HepG2 (cell line): ENCODE data around the gene VPS52. TPM values are rescaled to one million over a fixed set of nuclear protein-coding genes. Genes with fewer than 3 reads are reported as not detected.

Experiments used
- BORCS8-MEF2B ChIP-seq: sonication (generic); formaldehyde crosslinking; IDR thresholded peaks from 2 replicates; pipeline ENCODE4 v1.8.0; 2022; ENCODE audit warnings: mild to moderate bottlenecking, missing genetic modification reagents
- ETV6 ChIP-seq: sonication (generic); formaldehyde crosslinking; conservative IDR thresholded peaks from 2 replicates; pipeline ENCODE4 v1.4.0; 2020; ENCODE audit warnings: missing genetic modification reagents
- FOXA1 ChIP-seq, 2 experiments: fragments of 450-650 bp in 1 of 2; sonication (generic) in 1 of 2; formaldehyde crosslinking in 1 of 2; IDR thresholded peaks; 2 replicates each; pipeline versions ENCODE4 v1.4.0 to v1.6.1; 2016 to 2020; ENCODE audit warnings: missing genetic modification reagents in 1 of 2
- GZF1 ChIP-seq: sonication (generic); formaldehyde crosslinking; IDR thresholded peaks from 2 replicates; pipeline ENCODE4 v1.5.1; 2020; ENCODE audit warnings: mild to moderate bottlenecking, missing genetic modification reagents
- HNRNPL ChIP-seq: fragments of 200-400 bp; formaldehyde crosslinking; IDR thresholded peaks from 2 replicates; pipeline ENCODE4 v1.6.1; 2017; ENCODE audit warnings: mild to moderate bottlenecking, low read depth, low read length
- IKZF1 ChIP-seq: fragments of 450-650 bp; IDR thresholded peaks from 2 replicates; pipeline ENCODE4 v1.7.1; 2016
- POLR2A ChIP-seq, 2 experiments: IDR thresholded peaks; 2 replicates each; pipeline ENCODE4 v1.6.1; 2011; ENCODE audit warnings: low read depth in 2 of 2, low read length in 2 of 2, mild to moderate bottlenecking in 1 of 2, moderate library complexity in 1 of 2; ENCODE audit not compliant: insufficient read depth in 1 of 2
- PTBP1 ChIP-seq: fragments of 200-400 bp; formaldehyde crosslinking; IDR thresholded peaks from 2 replicates; pipeline ENCODE4 v1.6.1; 2018; ENCODE audit warnings: low read length, low read depth; ENCODE audit not compliant: poor library complexity, severe bottlenecking
- RARA ChIP-seq: IDR thresholded peaks from 2 replicates; pipeline ENCODE4 v1.6.1; 2016; ENCODE audit warnings: missing genetic modification reagents, missing compliant biosample characterization
- RNF2 ChIP-seq: fragments of 450-650 bp; conservative IDR thresholded peaks from 2 replicates; pipeline ENCODE4 v1.6.1; 2016; ENCODE audit warnings: low read depth
- SMYD3 ChIP-seq: sonication (generic); formaldehyde crosslinking; IDR thresholded peaks from 2 replicates; pipeline ENCODE4 v1.8.1; 2023; ENCODE audit warnings: mild to moderate bottlenecking, missing genetic modification reagents
- TRIM22 ChIP-seq: fragments of 450-650 bp; IDR thresholded peaks from 2 replicates; pipeline ENCODE4 v1.6.1; 2017
- ZC3H13 ChIP-seq: sonication (generic); formaldehyde crosslinking; IDR thresholded peaks from 2 replicates; pipeline ENCODE4 v1.8.1; 2023; ENCODE audit warnings: mild to moderate bottlenecking, missing genetic modification reagents, moderate library complexity
- ZNF121 ChIP-seq: sonication (generic); formaldehyde crosslinking; IDR thresholded peaks from 2 replicates; pipeline ENCODE4 v1.5.0; 2020; ENCODE audit warnings: mild to moderate bottlenecking, missing genetic modification reagents
- ZNF138 ChIP-seq: sonication (generic); formaldehyde crosslinking; IDR thresholded peaks from 2 replicates; pipeline ENCODE4 v1.5.0; 2020; ENCODE audit warnings: mild to moderate bottlenecking, low read depth, missing genetic modification reagents
- ZNF142 ChIP-seq: sonication (generic); formaldehyde crosslinking; IDR thresholded peaks from 2 replicates; pipeline ENCODE4 v1.4.0; 2020; ENCODE audit warnings: missing genetic modification reagents
- ZNF317 ChIP-seq: sonication (generic); formaldehyde crosslinking; IDR thresholded peaks from 2 replicates; pipeline ENCODE4 v1.5.0; 2020; ENCODE audit warnings: mild to moderate bottlenecking, missing genetic modification reagents
- ZNF543 ChIP-seq: sonication (generic); formaldehyde crosslinking; IDR thresholded peaks from 2 replicates; pipeline ENCODE4 v1.4.0; 2020; ENCODE audit warnings: mild to moderate bottlenecking, missing genetic modification reagents
- ZNF639 ChIP-seq: conservative IDR thresholded peaks from 2 replicates; pipeline ENCODE4 v1.6.1; 2018; ENCODE audit warnings: missing genetic modification reagents
- ZNF644 ChIP-seq: IDR thresholded peaks from 2 replicates; pipeline ENCODE4 v1.6.1; 2016; ENCODE audit warnings: low read depth
- ZNF703 ChIP-seq: sonication (generic); formaldehyde crosslinking; IDR thresholded peaks from 2 replicates; pipeline ENCODE4 v1.5.1; 2020; ENCODE audit warnings: missing genetic modification reagents, mild to moderate bottlenecking, moderate library complexity, borderline replicate concordance
- ZNF709 ChIP-seq: sonication (generic); formaldehyde crosslinking; IDR thresholded peaks from 2 replicates; pipeline ENCODE4 v1.5.0; 2020; ENCODE audit warnings: mild to moderate bottlenecking, missing genetic modification reagents
- ZNF75D ChIP-seq: sonication (generic); formaldehyde crosslinking; IDR thresholded peaks from 2 replicates; pipeline ENCODE4 v1.8.1; 2023; ENCODE audit warnings: missing genetic modification reagents, mild to moderate bottlenecking, borderline replicate concordance
- polyA plus RNA-seq, 8 experiments: library from polyadenylated mRNA; depleted of rRNA in 3 of 8; stranded (reverse) in 7 of 8; unstranded in 1 of 8; fragments of >200 nt; fragmentation: Illumina TruSeq in 4 of 8; extraction: Trizol in 4 of 8; gene quantifications; 2 replicates each; pipeline versions ENCODE4 v1.2.1 to v1.2.3, GENCODE V29; 2011 to 2016; ENCODE audit warnings: low read depth in 4 of 8, missing spikeins in 1 of 8, mixed read lengths in 1 of 8; ENCODE audit not compliant: insufficient read depth in 1 of 8
- total RNA-seq, 5 experiments: library from RNA; depleted of rRNA; stranded (reverse); fragments of >200 nt; fragmentation: Illumina TruSeq; extraction: Trizol; gene quantifications; 2 replicates each; pipeline ENCODE4 v1.2.3, GENCODE V29; 2016; ENCODE audit warnings: low read depth in 1 of 5

The VPS52 gene
- total and polyA plus RNA-seq, 2 of the 13 experiments (the other 11 are each of a cell fraction or from before 2014, with no cell fraction given) = 48.9 to 85.5 TPM

GRCh38 chr6:33271468-33272274, at the start of gene VPS52, which contains the start of gene RPS18 (continued):
- TF ChIP-seq ZNF121 (CRISPR knock-in tag) (peak; percentile 28; the same call in 1 of the 2 replicates), POLR2A (IDR thresholded peaks at IDR 0.05; ENCODE audit: insufficient read depth in 1 of 2, low read depth in 2 of 2, low read length in 2 of 2) (peak; percentile 99), ZNF317 (CRISPR knock-in tag) (peak; percentile 81; the same call in 1 of the 2 replicates), PTBP1 (no peak), RARA (CRISPR knock-in tag) (peak; percentile 44; the same call in 1 of the 2 replicates), ETV6 (CRISPR knock-in tag) (peak; percentile 38; the same call in 1 of the 2 replicates), ZNF142 (CRISPR knock-in tag) (peak; percentile 47), SMYD3 (peak; percentile 89), BORCS8-MEF2B (CRISPR knock-in tag) (peak; percentile 92), FOXA1 (IDR thresholded peaks at IDR 0.05) (no peak), FOXA1 (CRISPR knock-in tag; IDR thresholded peaks at IDR 0.05) (peak; percentile 89), RNF2 (peak; percentile 85), ZNF709 (CRISPR knock-in tag) (peak; percentile 79), HNRNPL (peak; percentile 64; the same call in 1 of the 2 replicates), ZC3H13 (CRISPR knock-in tag) (peak; percentile 27; the same call in 1 of the 2 replicates), GZF1 (peak; percentile 57; the same call in 1 of the 2 replicates), ZNF639 (peak; percentile 90), TRIM22 (no peak), IKZF1 (no peak), ZNF75D (CRISPR knock-in tag) (no peak), ZNF703 (CRISPR knock-in tag) (no peak), ZNF138 (CRISPR knock-in tag) (peak; percentile 96), ZNF543 (CRISPR knock-in tag) (peak; percentile 97), ZNF644 (CRISPR knock-in tag) (no peak)
